HG02678 (cell line): ENCODE data around the gene PLEKHM3.
"Not testable (repeated sequence)": the region's sequence is repeated elsewhere in the genome, so short reads cannot be mapped to it uniquely, and the experiment has no call there.

ENCODE experiments used
- ATAC-seq: cut with Tn5 transposase; IDR thresholded peaks from one replicate; pipeline ENCODE4 v1.9.1; 2021; ENCODE audit warnings: mild to moderate bottlenecking, moderate library complexity; ENCODE audit not compliant: unreplicated experiment

PLEKHM3 gene

GRCh38 chr2:208037564-208038487, 12.5 kb upstream of the PLEKHM3 start:
- ATAC-seq: no peak

DNA sequence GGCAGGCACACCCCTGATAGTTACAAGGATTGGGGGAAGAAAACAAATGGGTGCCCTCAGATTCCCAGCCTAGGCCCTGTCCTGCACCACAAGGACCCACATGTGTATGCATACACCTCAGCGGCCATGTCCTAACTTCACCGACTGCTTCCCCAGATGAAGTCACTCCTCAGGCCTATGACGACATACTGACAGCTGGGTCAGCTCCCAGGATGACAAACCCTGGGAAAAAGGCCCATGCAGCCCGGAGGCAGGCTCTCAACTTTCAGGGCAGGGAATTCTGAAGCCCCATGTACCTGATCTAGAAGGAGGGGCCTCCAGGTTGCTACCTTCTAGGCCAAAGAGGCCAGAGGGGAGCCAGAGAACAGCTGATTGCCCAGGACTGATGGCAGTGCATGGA, 11.0 kb upstream of the PLEKHM3 start:
- no peak for ATAC-seq

DNA sequence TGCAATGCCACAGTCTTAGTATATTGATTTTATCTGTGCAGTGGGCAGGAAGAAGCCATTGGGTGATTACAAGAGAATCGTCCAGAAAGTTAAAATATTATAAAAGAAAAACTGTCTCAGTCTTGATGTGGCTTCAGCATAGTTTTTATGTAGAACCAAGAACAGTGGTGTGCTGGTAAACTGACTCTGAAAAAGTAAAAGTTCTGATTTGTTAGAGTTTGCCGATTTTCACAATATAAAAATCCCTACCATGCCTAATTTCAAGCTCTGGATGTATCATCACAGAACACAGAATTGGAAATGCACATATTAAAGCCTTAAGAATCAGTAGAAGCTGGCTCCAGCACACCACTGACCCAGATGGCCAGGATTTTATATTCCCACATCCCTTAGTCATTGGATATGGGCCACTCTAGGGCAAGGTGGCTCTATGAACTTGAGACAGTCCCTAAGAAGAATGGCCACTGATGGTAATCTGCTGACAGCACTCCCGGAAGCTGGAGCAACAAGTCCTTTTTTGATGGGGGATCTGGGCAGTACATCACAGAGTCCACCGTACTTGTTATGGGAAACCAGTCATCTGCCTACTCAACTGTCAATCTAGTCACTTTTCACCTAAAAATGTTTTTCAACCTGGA, 9.3 kb upstream of the PLEKHM3 start:
- no peak for ATAC-seq

- ATAC-seq: peak; percentile 89
These were observed 8.6 kb upstream of the PLEKHM3 start for GRCh38 chr2:208033701-208034502.

GRCh38 chr2:208031608-208032019, 6.3 kb upstream of the PLEKHM3 start:
- ATAC-seq: no peak

GRCh38 chr2:208025814-208026184, 472 bp upstream of the PLEKHM3 start:
- ATAC-seq: peak; percentile 21

GRCh38 chr2:208024091-208024490, 1.2 kb downstream of the PLEKHM3 start:
- no peak for ATAC-seq

DNA sequence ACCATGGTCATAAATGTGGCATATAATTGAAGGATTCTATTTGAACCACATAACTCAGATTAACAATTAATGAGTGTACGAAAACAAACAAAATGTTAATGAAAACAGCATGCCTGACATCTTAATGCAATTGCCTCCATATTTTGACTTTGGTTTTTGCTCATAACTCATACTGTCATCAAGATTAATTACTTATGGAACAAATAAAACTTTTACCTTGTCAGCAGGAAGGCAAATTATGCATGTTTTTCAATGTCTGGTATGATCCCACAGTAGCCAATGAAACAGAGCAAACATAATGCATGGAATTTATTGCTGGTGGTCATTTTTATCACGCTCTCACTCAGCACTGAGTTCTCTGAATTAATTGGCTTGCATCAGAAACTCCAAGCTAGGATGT, 5.1 kb downstream of the PLEKHM3 start:
- ATAC-seq: no peak

DNA sequence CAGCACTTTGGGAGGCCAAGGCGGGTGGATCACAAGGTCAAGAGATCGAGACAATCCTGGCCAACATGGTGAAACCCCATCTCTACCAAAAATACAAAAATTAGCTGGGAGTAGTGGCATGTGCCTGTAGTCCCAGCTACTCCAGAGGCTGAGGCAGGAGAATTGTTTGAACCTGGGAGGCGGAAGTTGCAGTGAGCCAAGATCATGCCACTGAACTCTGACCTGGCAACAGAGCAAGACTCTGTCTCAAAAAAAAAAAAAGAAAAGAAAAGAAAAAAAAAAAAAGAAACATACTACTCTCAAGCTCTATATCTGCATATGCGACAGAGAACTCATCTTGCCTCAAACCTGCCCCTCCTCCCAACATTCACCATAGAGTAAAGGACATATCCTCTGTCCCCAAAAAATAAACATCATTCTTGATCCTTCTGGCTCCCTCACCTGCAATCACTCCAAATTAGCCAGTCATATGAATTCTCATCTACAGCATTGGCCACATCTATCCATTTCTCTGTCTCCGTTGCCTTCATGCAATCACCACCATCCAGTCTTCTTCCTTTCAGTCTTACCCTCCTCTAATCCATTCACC, 7.1 kb downstream of the PLEKHM3 start:
- ATAC-seq: not testable (repeated sequence)

- no peak for ATAC-seq
These were observed 7.6 kb downstream of the PLEKHM3 start for GRCh38 chr2:208017721-208018120.

DNA sequence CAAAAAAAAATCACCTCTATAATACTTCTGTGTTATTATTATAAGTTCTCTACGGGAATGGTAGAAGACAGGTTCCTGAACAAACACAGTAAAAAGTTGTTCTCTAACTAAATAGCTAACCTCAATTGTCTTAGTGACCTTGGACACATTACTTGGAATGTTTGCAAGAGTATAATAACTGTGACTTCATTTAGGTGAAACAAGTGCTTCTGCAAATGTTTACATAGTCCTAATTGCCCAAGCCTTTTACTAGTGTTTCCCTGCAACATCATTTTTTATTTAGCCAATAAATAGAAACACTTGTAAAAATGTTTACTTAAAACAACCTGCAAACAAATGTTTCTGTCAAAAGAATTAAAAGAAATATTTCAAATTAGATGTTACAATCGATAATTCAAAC, 9.9 kb downstream of the PLEKHM3 start:
- ATAC-seq: no peak

GRCh38 chr2:208013285-208014178, 11.8 kb downstream of the PLEKHM3 start:
- ATAC-seq: no peak

DNA sequence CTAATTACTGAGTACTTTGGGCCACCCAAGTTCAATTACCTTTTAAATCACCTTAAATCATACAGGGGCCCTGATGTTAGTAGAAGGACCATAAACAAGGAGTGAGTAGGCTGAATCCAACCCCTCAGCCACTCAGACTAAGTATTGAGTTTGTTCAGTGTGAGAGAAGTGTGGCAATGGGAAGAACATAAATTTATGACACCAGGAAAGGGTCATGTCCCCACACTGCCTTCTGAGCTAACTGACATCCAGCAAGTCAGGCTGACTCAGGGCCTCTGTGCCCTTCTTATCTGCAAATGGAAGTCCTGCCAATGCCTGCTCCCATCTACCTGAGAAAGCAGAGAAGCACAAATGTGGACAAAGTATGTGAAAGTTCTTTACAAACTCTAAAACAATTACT, 12.9 kb downstream of the PLEKHM3 start:
- no peak for ATAC-seq

- ATAC-seq: no peak
These were observed 14.8 kb downstream of the PLEKHM3 start for GRCh38 chr2:208010506-208010905.

DNA sequence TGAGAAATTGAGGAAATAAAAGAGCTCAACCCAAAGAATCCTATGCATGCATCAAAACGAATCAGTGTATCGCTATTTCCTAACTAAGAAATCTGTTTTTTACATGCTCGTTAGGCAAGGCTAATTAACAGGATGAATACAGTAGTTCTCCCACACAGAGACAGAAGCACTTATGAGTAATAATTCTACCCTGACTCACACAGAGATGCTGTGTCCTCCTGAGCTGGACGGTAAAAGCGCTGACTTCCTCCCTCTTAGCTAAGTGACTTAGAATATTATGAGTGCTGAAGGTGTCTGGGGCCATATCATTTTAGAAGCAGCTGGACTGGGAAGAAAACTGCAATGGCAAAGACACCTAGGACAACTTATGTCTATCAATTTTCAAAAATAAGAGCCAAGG, 18.5 kb downstream of the PLEKHM3 start:
- ATAC-seq: no peak

DNA sequence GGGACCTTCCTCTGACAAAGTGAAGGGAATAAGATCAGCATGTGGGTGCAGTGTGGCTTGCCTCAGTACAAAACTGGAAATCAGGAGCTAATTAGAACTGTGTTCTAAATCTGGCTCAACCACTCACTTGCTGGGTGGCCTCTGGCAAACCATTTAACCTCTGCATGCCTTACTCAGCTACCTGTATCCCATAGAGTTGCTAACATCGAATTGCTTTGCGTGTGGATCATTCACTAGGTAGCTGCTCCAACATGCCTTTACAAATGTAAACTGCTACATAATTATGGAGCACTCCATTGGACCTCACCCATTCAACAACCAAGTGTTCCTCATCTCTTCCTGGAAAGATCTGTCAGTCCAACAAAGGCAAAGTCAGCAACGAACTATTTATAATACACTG, 19.0 kb downstream of the PLEKHM3 start:
- ATAC-seq: no peak

- ATAC-seq: no peak
These were observed 23.4 kb downstream of the PLEKHM3 start for GRCh38 chr2:208001924-208002323.

GRCh38 chr2:208000701-208001395, 24.5 kb downstream of the PLEKHM3 start:
- no peak for ATAC-seq

DNA sequence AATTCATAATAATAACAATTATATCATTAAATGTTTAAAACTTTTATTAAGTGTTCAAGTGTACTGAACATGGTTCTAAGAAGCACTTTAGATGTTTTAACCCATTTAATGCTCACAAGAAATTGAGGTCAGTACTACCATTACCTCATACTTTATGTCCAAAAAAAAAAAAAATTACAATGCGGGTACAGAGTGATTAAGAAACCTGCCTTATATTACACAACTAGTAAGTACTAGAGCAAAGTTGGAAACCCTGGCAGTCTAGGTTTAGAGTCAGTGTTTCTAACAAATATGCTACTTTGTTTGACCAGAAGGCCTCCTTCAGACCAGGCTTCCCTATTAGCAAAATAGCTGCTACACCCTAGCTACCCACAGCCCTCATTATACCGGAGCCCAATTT, 28.5 kb downstream of the PLEKHM3 start:
- no peak for ATAC-seq

- ATAC-seq: no peak
These were observed 29.4 kb downstream of the PLEKHM3 start for GRCh38 chr2:207995887-207996286.
